Measurements from ENCODE around the gene LTO1.
"Not testable (repeated sequence)": the region's sequence is repeated elsewhere in the genome, so short reads cannot be mapped to it uniquely, and the experiment has no call there.

The LTO1 gene

DNA sequence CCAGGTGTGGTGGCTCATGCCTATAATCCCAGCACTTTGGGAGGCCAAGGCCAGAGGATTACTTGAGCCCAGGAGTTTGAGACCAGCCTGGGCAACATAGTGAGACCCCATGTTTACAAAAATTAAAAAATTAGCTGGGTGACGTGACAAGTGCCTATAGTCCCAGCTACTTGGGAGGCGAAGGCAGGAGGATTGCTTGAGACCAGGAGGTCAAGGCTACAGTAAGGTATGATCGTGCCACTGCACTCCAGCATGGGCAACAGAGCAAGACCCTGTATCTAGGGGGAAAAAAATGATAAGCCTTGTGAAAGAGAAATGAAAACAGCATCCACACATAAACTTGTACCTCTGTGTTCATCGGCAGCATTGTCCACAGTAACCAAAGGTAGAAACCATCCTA, 42.3 kb downstream of the LTO1 start:
- DNase-seq (ENCODE audit: low read depth): no peak

DNA sequence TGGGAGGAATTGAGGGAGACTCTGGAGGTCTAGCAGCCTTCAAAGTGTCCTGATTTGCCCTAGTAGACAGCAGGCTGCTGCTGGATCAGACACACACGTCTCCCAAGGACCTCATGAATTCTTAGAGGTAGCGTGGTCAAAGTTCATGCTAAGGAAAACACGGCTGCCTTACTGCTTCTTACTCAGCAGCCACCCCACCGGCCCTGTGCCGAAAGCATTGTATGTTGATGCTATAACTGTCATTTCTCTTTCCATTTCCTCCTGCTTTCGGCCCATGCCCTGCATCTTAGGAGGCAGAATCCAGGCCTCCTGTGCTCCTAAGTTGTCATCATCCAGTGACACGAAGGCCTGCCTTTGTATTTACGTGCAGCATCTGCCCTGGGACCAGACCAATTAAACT, 44.7 kb downstream of the LTO1 start:
- DNase-seq (ENCODE audit: low read depth): no peak

DNA sequence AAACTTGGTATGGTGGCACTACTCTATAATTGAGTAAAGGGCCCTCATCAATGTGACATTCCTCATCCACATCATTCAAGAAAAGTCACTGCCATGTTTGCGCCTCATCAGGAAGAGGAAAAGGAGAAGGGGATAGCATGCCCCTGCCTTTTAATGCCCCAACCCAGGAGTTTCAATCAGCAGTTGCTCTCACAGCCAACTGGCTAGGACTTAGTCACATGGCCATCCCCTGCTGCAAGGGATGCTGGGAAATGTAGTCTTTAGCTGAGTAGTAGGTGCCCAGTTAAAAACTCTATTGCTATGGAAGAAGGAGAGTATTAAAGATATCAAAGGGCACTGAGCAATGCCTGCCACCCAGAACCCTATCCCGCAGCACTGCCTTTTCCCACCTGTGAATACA, 45.1 kb downstream of the LTO1 start:
- no peak for DNase-seq (ENCODE audit: low read depth)

GRCh38 chr11:69627551-69627950, 47.6 kb downstream of the LTO1 start:
- DNase-seq (ENCODE audit: low read depth): no peak

GRCh38 chr11:69625476-69625875, 49.7 kb downstream of the LTO1 start:
- no peak for DNase-seq (ENCODE audit: low read depth)

- no peak for DNase-seq (ENCODE audit: low read depth)
Measured at GRCh38 chr11:69624293-69624692, 50.9 kb downstream of the LTO1 start.

DNA sequence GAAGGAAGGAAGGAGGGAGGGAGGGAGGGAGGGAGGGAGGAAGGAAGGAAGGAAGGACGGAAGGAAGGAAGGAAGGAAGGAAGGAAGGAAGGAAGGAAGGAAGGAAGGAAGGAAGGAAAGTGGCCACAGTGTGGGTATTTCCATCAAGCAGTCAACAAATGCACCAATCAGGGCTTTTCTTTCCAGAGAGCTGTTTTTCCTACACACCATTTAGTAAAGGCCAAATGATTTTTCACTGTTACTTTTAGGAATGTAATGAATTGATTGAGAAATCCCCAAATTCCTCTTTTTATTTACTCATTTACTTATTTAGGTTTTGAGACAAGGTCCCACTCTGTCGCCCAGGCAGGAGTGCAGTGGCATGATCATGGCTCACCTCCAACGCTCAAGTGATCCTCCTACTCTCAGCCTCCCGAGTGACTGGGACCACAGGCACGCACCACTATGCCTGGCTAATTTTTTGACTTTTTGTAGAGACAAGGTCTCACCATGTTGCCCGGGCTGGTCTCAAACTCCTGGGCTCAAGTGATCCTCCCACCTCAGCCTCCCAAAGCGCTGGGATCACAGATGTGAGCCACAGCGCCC, 53.0 kb downstream of the LTO1 start:
- DNase-seq (ENCODE audit: low read depth): not testable (repeated sequence)

- DNase-seq (ENCODE audit: low read depth): no peak
Measured at GRCh38 chr11:69620683-69621290, 54.4 kb downstream of the LTO1 start.

DNA sequence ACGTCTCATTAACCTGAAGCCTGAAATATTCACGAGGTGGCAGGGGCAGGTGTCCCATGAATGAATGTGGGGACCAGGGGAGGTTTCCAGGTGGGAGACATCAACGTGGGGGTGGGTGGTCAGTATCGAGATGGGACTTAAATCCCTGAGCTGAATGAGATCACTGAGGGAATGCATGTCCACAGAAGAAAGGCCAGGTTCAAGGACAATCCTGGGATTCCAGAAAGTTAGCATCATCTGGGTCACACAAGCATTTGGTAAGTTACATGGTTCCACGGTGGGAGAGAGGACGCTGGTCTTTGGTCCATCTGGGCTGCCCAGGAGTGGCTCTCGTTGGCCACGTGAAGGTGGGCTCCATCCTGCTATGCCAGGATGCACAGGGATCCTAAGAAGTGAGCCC, 56.9 kb downstream of the LTO1 start:
- no peak for DNase-seq (ENCODE audit: low read depth)

DNA sequence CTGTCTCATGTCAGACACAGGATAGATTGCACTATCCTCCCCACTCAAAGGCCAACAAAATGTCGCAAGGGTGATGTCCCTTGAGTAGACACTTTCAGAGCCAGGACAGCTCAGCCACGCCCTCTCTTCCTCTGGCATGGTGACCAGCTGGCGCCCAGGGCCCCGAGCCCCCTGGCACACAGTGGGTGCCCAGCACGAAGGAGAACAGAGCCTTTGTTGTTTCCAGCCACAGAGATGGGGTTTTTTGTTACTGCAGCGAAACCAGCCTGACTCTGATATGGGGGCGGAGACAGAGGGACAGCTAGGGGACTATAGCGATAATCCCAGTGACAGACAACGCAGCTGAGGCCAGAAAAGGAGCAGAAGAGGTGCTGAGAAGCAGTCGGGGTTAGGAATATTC, 57.5 kb downstream of the LTO1 start:
- DNase-seq (ENCODE audit: low read depth): no peak

DNA sequence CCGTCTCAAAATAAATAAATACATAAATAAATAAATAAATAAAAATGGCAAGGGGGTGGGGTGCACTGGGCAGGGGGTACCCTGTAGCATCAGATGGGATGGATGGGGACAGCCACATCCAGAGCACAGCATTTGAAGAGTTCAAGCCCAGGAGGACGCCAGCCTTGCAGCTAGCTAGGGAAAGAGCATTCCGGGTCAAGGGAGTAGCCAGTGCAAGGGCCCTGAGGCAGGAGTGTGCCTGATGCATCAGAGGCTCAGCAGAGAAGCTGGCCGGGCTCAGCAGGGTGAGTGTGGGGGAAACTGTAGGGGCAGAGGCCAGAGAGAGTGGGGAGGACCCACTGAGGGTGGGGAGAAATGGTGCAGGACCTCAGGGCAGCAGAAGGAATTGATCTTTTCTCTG, 57.9 kb downstream of the LTO1 start:
- DNase-seq (ENCODE audit: low read depth): no peak

All from stromal cell of bone marrow (primary cell).